Testis (tissue), 3 donors: ENCODE data around the gene VPS72. TPM values are rescaled to one million over a fixed set of nuclear protein-coding genes. Genes with fewer than 3 reads are reported as not detected.

Experiments
- DNase-seq: peaks from one replicate; pipeline ENCODE4 v3.0.0-alpha.2; 2019
- H3K27ac ChIP-seq, 2 donors: fragments of 200-600 bp; sonication (generic); one replicate each; pipeline ENCODE4 v1.5.1; 2019
- H3K27me3 ChIP-seq: fragments of 200-600 bp; sonication (generic); one replicate; pipeline ENCODE4 v1.5.1; 2019
- H3K36me3 ChIP-seq: fragments of 200-600 bp; sonication (generic); one replicate; pipeline ENCODE4 v1.5.1; 2017; ENCODE audit warnings: low read depth; ENCODE audit errors: missing control alignments
- H3K4me1 ChIP-seq: fragments of 200-600 bp; sonication (generic); one replicate; pipeline ENCODE4 v1.5.1; 2019
- H3K4me3 ChIP-seq, 2 donors: fragments of 200-600 bp; sonication (generic); one replicate each; pipeline ENCODE4 v1.5.1; 2017 to 2019
- H3K9me3 ChIP-seq: fragments of 200-600 bp; sonication (generic); one replicate; pipeline ENCODE4 v1.5.1; 2017
- POLR2A ChIP-seq: fragments of 450-650 bp; IDR thresholded peaks from one replicate; pipeline ENCODE4 v1.6.1; 2017; ENCODE audit warnings: antibody characterized with exemption, mild to moderate bottlenecking, moderate library complexity
- WGBS, 2 donors: methylation state at CpG; one replicate each; pipeline ENCODE4 v1.1.5; 2018; 5-methylcytosine and 5-hydroxymethylcytosine counted together
- intact Hi-C: fragments of 100-400 bp; cut with DNase I; formaldehyde crosslinking; loops from one replicate; pipeline ENCODE4 v1.15.1; 2023; ENCODE audit warnings: low total_unique reads
- polyA plus RNA-seq: library from polyadenylated mRNA; stranded (reverse); fragments of 350-450 nt; fragmentation: Illumina TruSeq; extraction: RNeasy Lipid Tissue Mini Kit (QIAGEN cat#74804); gene quantifications from one replicate; pipeline ENCODE4 v1.2.3, GENCODE V29; 2014; ENCODE audit warnings: low read depth, low replicate concordance; ENCODE audit not compliant: insufficient read depth
- total RNA-seq, 2 donors: library from RNA; depleted of rRNA; stranded (reverse); fragments of >200 nt; gene quantifications; one replicate each; pipeline ENCODE4 v1.2.3, GENCODE V29; 2016
- TF ChIP-seq, protein P1 (sequence below), 3 experiments: fragments of 450-650 bp in 2 of 3; fragments of 200-600 bp in 1 of 3; sonication (generic) in 1 of 3; IDR thresholded peaks; one replicate each; pipeline ENCODE4 v1.5.1; 2016 to 2019; ENCODE audit warnings: antibody characterized with exemption in 3 of 3, mild to moderate bottlenecking in 2 of 3, moderate library complexity in 1 of 3

VPS72 gene
- total and polyA plus RNA-seq, 3 donors from 2014 or later: 31.9 to 57.9 (median 42.7) TPM

DNA sequence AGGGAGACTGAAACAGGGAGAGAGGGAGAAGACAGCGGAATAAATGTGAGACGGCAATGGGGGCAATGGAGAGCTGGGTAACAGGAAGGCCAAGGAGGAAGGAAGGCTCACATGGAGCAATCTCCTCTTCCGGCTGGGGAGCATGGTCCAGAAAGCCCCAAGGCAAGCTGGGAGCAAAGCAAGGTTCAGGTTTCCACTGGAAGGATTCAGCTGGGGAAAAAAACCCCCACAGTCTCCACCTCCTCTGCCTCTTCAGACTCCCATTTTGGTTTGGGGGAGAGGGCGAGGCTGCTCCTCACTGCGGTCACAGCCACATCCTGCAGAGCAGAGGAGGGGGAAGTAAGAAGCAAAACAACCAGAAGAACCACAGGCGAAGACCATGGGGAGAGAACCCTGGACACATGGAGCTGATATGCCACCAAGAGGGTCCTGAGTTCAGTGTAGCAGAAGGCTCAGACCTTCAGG, 32.9 kb downstream of the VPS72 start:
- intact Hi-C loops: no loop called here
- peaks cover 4% of the 10 kb centered on the region for H3K4me1 ChIP-seq
- TF ChIP-seq, protein P1, sequence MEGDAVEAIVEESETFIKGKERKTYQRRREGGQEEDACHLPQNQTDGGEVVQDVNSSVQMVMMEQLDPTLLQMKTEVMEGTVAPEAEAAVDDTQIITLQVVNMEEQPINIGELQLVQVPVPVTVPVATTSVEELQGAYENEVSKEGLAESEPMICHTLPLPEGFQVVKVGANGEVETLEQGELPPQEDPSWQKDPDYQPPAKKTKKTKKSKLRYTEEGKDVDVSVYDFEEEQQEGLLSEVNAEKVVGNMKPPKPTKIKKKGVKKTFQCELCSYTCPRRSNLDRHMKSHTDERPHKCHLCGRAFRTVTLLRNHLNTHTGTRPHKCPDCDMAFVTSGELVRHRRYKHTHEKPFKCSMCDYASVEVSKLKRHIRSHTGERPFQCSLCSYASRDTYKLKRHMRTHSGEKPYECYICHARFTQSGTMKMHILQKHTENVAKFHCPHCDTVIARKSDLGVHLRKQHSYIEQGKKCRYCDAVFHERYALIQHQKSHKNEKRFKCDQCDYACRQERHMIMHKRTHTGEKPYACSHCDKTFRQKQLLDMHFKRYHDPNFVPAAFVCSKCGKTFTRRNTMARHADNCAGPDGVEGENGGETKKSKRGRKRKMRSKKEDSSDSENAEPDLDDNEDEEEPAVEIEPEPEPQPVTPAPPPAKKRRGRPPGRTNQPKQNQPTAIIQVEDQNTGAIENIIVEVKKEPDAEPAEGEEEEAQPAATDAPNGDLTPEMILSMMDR (IDR thresholded peaks at IDR 0.05): no peak
- TF ChIP-seq POLR2A: no peak
- WGBS, 2 donors: 85 to 89% methylated on average over 6 of the region's 6 CpGs
- H3K27me3 ChIP-seq: no peaks in the 10 kb centered on the region
- no peak overlapping the region for H3K4me3 ChIP-seq
- no peaks in the 10 kb centered on the region for H3K9me3 ChIP-seq
- H3K27ac ChIP-seq: no peak overlapping the region
- no peak for DNase-seq
- no peaks in the 10 kb centered on the region for H3K36me3 ChIP-seq

DNA sequence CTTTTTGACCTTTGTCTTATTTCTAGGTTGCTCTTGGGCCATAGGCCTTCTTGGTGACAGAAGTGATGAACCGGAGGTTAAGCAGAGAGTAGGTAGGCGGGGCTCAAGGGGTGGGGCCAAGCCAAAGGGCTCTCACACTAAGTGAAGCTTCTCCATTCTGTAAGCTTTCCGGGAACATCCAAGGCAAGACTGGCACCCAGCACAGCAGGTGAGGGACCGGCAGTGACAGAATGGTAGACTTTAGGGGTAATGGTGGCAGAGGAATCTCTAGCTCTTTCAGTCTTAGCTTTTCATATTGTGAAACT, 33.5 kb downstream of the VPS72 start, which contains the start of gene TNFAIP8L2:
TNFAIP8L2 (plus strand) TSS at position 135 of the 305 bp plus-strand sequence. CDS start 2,049 bp downstream, outside the sequence.
- no peak within 1 kb of the TSS for H3K4me3 ChIP-seq
- H3K36me3 ChIP-seq: no peaks in the 10 kb centered on the region
- TF ChIP-seq, protein P1 (IDR thresholded peaks at IDR 0.05): no peak
- no peak for TF ChIP-seq POLR2A
- DNase-seq: no peak
- intact Hi-C loops: no loop called here
- peaks cover 4% of the 10 kb centered on the region for H3K4me1 ChIP-seq
- 68 to 77% methylated on average over 4 of the region's 4 CpGs for WGBS, 2 donors
- H3K27me3 ChIP-seq: no peaks in the 10 kb centered on the region
- peak within 1 kb of the TSS in 1 of 2 donors; percentile 39 for H3K27ac ChIP-seq
- H3K9me3 ChIP-seq: no peaks in the 10 kb centered on the region

DNA sequence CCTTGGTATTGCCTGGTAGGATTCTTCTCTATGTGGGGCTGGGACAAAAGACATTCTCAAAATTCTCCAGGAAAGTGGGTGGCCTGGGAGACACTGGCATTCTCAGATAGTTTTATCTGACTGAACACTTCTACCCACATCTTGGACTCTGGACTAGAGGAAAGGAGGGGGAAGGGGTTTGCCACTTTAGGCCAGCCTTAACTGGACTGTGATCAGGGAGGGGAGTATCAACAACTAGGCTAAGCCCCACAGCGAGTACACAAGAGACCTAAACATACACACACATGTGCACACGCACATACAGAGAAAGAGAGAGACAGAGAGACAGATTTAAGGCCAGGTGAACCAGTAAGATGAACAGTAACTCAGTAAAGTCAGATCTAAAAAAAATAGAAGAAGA, 42.3 kb downstream of the VPS72 start:
- no peaks in the 10 kb centered on the region for H3K27me3 ChIP-seq
- H3K4me3 ChIP-seq: peak overlapping the region in 1 of 2 donors; percentile 93
- TF ChIP-seq POLR2A: no peak
- TF ChIP-seq, protein P1 (IDR thresholded peaks at IDR 0.05): no peak
- H3K36me3 ChIP-seq: no peaks in the 10 kb centered on the region
- peak overlapping the region; percentile 66 to 85 for H3K27ac ChIP-seq
- no peak for DNase-seq
- no peaks in the 10 kb centered on the region for H3K9me3 ChIP-seq
- intact Hi-C loops: no loop called here
- WGBS, 2 donors: 63 to 74% methylated on average over 2 of the region's 2 CpGs
- H3K4me1 ChIP-seq: peaks cover 46% of the 10 kb centered on the region

DNA sequence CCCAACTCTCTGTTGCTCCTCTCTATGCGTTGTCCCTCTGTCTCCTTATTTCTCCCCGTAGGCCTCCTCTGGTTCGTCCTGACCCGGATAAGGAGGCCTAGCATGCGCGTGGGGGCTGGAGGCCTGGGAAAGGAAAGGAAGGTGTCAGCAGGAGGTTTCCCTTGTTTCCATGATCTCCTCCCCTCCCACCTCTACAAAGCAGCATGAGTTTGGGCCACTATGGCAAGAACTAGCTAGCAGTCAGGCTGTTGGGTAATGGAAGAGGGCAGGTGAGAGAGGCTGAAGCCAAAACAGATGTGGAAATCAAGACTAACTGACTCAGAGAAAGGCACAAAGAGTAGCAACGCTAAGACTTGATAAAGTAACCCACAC, 42.9 kb downstream of the VPS72 start:
- TF ChIP-seq, protein P1 (IDR thresholded peaks at IDR 0.05): no peak
- no peak for TF ChIP-seq POLR2A
- Histone ChIP-seq H3K27ac (peak overlapping the region; percentile 66 to 85), H3K4me1 (peaks cover 46% of the 10 kb centered on the region), H3K9me3 (no peaks in the 10 kb centered on the region), H3K4me3 (peak overlapping the region; percentile 86 to 93), H3K27me3 (no peaks in the 10 kb centered on the region), H3K36me3 (no peaks in the 10 kb centered on the region)
- DNase-seq: no peak
- intact Hi-C loops: no loop called here
- 4 to 7% methylated on average over 7 of the region's 7 CpGs for WGBS, 2 donors

DNA sequence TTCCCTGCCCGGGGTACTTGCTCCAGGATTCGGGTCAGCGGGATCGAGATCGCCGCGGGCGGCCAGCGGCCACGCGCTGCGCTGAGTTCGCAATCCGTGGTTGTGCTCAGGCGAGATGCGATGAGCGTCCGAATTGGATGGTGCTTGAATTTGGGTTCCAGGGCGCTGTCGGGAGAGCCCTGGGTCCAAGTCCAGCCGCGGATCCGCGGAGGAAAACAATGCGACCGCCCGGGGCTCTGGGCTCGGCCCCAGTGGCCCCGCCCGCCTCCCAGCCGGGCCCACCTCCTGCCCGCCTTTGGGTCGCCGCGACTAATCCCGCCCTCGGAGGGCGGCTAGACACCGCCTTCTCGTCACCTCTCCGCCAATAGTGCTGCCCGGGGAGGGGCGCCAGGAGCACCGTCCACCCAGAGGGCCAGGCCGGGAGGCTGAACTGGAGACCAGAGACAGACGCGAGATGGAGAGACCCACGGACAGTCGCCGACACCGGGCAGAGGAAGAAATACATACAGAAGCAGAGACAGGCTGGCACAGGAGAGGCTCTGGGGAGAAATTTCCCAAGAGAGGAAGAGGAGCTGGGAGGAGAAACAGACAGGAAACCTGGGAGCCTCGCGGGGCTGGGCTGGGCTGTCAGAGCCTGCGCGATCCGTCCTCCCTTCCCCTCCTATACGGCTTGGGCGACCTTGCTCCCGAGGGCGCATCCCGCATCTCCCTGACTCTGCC, 43.4 kb downstream of the VPS72 start, which contains the start of gene SEMA6C:
SEMA6C (minus strand) TSS at position 220 of the 720 bp plus-strand sequence. CDS start 4,010 bp downstream, outside the sequence.
- peak; percentile 97 for DNase-seq
- Histone ChIP-seq H3K27me3 (no peaks in the 10 kb centered on the region), H3K36me3 (no peaks in the 10 kb centered on the region), H3K4me3 (peak within 1 kb of the TSS; percentile 86 to 93), H3K27ac (peak within 1 kb of the TSS; percentile 66 to 85), H3K4me1 (peaks cover 46% of the 10 kb centered on the region), H3K9me3 (no peaks in the 10 kb centered on the region)
- WGBS, 2 donors: 0 to 1% methylated on average over 10 to 60 of the region's 61 CpGs
- TF ChIP-seq POLR2A: peak; percentile 68
- TF ChIP-seq, protein P1 (IDR thresholded peaks at IDR 0.05): no peak
- intact Hi-C loops: no loop called here
